NCI-H748 treated with DMSO at 0.1 percent for 48 hours (cell line): ENCODE data around the gene ATF1.

Source experiments
- DNase-seq: peaks from one replicate; lab custom pipeline; 2025; lab: John Stamatoyannopoulos, UW

The ATF1 gene

DNA sequence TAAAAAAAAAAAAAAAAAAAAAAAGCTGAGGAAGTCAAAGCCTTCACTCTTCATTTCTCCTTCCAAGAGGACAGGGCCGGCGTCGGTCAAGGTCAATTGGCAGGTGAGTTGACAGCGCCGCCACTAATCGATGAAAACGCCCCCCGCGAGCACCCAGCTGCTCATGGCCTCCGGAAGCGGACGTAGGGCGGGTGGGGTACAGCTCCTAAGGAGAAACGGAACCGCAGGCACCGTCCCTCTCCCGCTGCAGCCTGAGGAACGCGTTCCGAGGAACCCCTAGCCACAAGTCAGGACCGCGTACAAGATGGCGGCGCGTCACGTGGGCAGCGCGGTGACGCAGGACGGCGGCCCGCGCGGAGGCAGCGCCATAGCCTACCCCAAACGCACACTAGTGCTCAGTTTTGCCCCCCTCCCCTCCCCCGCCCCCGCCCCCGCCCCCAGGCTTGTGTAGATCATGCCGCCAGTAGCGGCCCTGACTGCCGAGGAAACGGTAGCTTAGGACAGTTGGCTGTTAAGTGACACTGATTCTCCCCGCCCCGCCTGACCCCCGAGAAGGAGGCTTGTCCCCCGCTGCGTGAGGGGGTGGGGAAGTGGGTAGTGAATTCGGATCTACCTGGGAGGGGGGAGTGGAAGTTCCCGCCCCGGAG, at the start of gene ATF1:
Gene ATF1, plus strand, starts transcription at position 463 of the 647 bp plus-strand sequence. CDS start 16,045 bp downstream, outside the sequence.
- DNase-seq = peak; percentile 74

DNA sequence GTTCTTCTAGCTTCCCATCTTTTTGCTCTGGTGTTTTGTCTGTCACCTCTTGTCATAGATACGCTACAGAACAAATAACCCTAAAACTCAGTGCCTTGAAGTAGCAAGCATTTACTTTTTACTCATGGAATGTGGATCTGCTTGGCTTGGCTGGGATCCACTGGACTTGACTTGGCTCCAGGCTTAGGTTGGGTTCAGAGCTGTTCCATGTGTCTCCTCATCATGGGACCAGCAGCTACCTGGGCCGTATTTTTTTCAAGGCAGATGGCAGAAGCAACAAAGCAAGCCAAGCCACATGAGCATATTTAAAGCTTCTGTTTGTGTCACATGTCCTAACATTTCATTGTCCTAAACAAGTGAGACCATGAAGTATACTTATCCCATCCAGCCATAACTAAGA, 48.7 kb upstream of the ATF1 start:
- DNase-seq = no peak

DNA sequence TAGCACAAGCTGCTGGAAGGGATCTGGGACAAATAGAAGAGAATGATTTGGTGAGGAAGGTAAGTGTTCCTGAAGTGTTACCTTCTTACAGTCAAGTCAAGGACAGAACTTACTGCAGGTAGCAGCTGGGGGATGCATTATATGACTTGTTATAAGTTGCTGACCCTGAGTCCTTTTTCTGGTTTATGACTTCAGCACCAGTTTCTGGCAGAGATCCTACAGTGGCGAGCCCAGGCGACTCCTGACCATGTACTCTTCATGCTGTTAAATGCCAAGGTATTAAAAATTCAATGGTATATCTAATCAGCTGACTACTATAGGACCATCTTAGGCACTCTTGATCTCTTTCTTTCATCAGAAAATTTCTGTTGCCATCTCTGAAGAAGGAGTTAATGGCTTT, 45.1 kb upstream of the ATF1 start:
- no peak for DNase-seq

DNA sequence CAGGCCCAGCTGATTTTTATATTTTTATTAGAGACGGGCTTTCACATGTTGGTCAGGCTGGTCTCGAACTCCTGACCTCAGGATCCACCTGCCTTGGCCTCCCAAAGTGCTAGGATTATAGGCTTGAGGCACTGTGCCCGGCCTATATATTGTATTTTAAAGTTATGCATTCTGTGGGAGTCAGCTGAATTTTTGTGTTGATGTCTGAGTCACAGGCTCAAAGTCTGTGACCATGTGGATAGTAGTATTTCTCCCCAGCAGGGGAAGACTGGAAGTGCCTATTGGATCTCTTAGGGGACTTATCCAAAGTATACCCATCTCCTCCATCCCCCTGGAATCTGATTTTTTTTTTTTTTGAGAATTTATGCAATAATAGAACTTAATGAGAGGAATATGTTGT, 43.8 kb upstream of the ATF1 start:
- no peak for DNase-seq

DNA sequence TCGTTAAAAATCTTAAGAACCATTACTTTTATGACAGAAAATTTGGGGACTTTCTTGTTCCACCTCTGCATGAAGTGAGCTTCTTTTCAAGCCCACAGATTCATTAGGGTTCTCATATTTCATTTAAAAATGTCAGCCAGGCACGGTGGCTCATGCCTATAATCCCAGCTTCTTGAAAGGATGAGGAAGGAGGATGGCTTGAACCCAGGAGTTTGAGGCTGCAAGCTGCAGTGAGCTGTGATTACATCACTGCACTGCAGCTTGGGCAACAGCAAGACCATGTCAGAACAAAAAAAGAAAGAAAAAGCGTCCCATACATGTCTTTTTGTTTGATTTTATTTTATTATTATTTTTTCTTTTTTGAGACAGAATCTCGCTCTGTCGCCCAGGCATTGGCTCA, 43.4 kb upstream of the ATF1 start:
- no peak for DNase-seq

DNA sequence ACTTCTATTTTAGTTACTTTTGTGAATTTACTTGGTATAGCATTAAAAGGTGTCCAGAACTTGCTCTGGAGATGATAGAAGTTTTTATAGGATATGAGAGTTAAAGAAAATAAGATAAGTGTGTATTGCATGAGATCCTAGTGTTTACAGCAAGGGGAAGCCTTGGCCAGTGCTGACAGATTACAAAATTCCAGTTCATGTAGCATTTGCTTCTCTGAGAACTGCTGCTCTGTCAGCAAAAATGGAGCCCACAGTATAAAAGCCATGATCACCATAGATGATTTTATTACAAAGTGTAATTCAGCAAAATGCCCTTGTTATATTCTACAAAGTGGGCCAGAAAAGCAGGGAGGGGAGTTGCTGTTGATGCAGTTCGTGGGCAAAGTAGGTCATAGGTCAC, 40.0 kb upstream of the ATF1 start:
- DNase-seq = no peak

DNA sequence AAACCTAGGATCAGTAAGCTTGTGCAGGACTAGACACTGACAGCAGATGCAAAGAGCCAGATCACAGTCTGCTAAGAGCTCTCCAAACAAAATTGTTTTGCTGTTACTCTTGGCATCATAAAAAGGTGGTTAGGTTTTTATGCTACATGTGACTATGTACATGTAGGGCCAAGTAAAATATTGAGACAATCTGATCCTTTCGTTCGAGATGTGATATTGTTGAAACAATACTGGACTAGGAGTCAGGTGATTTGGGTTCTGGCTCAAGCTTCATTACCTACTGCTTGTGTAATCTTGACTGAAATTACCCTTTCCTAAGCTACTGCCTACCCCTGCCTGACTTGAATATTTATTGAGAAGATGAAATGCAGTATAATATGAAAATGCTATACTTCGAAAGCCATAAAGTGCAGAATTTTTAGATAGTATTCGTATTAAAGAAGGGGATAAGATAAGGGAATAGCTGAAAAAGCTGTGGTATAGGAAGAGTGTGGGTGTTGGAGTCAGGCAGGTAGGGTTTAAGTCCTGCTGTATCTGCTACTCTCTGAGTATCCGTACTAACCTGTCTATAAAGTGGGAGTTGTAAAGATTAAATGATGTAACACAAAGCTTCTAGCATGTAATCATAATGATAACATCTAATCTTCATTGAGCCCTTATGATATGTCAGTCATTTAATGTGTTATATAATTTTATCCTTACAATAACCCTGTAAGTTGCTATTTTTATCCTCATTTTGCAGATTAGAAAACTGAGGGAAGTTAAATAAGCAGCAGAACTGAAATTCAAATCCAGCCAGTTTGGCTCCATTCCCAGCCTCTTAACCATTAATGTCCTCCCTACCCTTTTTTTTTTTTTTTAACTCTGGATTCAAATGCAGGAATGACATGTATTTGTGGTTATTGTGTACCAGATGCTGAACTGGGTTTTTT, 38.6 kb upstream of the ATF1 start:
- no peak for DNase-seq

DNA sequence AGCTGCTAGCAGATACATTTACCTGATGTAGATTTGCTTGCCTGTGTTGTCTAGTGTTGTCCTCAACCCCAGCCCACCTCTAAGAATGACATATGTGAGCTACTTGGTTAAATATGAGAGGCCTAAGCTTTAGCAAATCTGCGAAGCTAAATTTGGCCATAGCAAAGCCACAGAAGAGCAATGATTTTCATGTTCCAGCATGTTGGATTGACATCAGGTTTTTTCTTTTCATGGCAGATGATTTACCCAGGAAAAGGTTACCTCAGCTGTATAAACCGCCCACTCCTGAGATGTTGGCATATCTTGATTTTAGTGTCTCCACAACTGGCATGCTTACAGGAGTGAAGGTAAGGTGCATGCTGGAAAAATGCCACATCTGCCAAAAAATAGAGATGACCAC, 36.4 kb upstream of the ATF1 start:
- DNase-seq = no peak

DNA sequence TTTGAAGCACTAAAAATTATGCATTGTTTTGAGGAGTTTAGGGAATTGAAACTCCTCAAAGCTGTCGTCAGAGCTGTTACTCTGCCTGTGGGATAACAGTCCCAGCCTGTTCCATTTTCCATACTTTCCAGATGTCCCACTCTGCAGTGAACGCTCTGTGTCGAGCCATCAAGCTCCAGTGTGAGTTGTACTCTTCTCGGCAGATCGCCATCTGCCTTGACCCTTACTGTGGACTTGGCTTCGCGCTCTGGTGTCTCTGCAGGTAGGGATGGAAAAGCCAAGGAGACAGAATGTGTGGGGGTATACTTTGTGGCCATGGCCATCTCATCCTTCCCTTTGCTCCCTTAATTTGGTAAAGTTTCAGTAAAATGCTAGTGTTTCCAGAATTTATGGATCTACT, 35.5 kb upstream of the ATF1 start:
- no peak for DNase-seq

DNA sequence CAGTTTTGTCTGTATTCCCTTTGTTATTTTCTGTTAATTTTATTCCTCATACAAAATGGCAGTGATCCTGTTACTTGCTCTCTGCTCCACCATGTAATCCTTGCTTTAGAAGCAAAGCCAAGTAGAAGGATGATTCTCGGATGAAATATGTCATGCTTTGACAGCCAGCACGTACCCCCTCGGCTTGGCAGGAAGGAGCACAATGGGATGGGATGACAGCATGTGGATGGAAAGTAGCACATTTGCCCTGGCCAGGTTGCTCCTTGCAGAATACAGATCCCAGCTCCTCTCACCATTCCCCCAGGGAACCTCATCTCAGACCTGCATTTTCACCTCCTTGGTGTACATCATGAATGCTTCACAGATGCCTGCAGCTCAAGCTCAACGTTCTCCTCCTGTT, 35.1 kb upstream of the ATF1 start:
- no peak for DNase-seq

DNA sequence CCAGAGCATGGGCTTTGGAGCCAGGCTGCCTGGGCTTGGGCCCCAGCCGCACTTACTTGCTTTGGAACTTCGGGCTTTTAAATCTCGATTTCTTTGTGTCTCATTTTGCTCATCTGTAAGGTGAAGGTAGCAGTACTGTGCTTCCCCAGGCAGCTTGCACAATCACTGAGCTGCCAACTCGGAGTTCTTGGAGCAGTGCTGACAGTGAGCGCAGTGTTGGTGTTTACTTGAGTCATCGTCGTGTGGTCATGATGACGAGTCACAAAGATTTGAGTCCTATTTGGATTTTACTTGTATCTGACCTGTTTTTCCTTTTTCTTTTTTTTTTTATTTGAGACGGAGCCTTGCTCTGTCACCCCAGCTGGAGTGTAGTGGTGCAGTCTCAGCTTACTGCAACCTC, 31.3 kb upstream of the ATF1 start:
- no peak for DNase-seq

DNA sequence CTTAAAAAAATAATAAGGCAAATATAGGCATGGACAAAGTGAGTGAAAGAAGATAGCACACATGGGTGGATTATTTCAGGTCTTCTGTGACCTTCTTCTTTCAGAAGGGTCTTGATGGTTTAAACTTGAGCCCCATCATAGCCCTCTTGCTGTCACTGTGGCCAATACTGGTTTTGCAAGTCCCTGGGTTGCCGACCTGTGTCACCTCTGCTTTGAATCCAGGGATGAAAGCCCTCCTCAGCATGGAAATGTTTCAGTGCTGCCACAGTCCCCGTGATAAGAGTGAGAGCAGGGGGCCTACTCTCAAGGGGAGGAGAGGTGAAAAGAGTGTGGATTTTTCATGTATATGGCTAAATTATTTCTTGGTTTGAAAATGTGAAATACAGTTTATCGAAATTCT, 30.2 kb upstream of the ATF1 start:
- no peak for DNase-seq

DNA sequence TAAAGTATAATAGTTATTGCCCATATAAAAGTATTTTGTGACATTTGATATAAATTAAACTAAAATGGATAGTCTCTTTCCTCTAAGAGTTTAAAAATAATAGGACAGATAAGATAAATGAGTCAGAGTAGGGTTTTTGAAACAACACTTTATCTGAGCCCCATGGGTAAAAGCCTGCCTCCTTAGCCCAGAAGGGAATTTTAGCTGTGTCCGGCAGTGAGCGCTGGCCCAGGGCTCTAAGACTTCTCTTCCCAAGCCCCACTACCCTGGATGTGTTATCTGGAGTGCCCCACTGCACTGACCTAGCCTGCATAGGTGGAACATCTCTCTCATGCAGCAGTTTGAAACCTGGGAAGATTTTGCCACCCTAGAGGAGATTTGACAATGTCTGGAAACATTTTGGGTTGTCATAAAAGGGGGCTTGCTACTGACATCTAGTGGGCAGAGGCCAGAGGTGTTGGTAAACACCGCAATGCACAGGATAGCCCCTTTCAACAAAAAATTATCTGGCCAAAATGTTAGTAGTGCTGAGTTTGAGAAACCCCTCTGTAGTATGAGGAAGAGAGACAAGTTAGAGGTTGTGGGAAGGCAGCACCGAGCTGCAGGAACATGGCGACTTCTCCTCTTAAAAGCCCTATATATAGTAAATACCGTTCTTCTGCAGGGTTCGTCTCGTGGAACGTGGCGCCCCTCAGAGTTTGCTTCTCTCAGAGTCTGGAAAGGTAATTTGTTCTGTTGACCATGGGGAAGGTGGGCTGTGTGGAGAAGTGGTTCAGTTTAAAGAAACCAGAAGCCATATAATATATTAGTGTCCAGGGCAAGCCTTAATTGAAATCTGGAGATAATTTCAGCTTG, 29.3 kb upstream of the ATF1 start:
- DNase-seq = no peak

DNA sequence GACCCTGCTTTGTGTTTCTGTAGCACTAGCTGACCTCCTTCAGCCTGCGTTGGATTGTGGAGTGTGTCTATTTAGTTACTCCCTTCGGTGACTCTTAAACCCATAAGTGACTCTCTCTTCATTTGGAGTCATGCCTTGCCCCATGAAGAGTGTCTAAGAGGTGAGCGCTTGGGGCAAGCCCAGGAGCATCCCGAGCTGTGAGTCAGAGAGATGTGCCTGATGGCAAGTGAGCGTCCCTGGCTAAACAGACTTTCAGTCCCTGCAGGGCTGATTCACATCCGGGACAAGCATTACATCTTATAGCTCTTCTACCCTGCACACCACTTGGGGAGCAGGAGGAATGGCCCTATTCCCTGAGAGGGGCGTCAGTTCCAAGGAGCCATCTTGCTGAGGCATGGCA, 24.3 kb upstream of the ATF1 start:
- no peak for DNase-seq

DNA sequence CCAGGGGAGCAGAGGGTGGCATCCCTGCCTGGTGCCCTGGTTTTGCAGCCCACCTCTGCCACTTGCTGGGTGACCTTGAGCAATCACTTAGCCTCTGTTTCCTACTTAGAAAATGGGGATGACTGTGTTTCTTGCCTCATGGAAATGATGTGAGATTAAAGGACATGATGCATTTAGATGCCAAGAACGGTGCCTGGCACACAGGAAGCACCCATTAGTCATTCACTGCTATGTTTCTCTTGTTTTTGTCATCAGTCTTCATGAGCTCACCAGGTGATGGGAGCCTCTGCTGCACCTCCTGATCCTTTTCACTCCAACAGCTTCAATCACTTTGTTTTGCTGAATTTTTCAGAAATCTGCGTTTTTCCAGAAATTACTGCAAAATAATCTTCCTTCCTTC, 23.6 kb upstream of the ATF1 start:
- no peak for DNase-seq

DNA sequence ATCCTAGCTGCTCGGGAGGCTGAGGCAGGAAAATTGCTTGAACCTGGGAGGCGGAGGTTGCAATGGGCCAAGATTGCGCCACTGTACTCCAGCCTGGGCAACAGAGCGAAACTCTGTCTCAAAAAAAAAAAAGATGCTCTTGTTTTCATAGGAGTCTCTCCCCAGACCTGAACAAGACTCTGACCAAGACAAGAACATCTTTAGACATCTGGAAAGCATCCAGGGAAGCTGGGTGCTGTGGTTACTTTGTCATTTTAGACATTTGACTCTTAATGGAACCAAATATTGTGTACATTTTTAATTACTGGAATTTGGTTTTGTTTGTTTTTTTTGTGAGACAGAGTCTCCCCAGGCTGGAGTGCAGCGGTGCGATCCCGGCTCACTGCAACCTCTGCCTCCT, 21.1 kb upstream of the ATF1 start:
- no peak for DNase-seq

DNA sequence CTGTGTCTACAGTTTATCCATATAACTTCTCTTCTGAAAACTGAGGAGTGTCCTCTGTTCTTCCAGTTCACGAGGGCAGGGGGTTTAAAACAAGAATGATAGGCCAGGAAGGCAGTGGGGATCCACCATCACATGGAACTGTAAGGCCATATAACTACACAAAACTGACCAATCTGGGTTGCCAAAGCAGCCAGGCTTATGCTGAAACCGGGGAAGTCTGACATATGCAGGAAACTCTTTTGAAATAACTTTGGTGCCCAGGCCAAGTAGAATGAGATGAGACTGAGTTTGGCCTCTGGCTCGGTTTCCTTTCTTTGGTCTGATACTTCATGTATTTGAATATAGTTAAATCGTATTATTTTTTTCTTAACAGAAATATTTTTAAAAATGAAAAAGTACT, 18.0 kb upstream of the ATF1 start:
- no peak for DNase-seq

DNA sequence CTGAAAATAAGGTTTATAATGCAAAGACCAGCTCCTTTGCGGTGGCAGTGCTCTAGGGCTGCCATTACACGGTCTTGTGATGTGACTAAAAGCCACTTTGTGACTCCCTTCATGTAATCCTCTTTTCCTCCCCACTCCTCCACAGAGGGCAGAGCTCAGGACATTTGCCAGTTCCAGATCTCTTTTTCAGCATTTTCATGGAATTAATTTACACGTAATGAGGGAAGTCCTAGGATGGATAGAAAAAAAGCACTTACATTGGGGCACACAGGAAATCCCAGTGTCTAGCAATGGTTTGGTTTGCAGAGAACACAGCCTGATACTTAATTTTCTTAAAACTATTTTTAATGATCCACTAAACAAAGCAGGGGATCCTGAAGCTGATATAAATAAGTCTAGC, 17.5 kb upstream of the ATF1 start:
- no peak for DNase-seq

DNA sequence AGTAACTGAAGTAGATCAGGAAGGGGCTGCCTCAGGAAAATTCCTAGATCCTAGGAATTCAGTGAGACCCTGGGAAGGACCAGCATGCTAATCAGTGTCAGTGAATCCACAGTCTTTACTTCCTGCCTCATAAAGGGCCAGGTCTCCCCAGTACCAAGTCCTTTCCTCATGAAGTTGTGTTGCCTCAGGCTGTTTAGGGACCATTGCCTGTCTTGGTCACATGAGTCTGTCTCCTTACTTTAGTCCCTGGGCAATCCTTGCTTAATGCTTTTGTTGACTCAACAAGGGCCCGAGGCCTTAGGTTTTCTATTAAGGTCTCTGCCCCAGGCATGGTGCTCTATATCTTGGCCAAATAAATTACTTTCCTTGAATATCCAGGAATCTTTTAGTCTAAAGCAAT, 16.1 kb upstream of the ATF1 start:
- DNase-seq = no peak

DNA sequence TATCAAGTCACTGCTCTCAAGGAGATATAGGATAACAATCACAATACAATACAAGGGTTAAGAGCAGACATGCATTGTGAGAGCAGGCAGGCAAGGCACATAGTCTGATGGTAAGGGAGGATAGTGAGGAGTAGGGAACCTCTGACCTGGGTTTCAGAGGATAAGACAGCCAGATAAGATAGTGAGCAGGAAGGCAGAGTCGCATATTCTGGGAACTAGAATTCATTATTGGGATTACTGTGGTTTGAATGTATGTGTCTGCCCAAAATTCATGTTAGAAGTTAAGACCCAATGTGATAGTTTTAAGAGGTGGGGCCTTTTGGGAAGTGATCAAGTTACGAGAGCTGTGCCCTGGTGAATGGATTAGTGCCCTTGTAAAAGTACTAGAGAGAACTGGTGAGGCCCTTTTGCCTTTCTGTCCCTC, 14.4 kb upstream of the ATF1 start:
- DNase-seq = no peak

DNA sequence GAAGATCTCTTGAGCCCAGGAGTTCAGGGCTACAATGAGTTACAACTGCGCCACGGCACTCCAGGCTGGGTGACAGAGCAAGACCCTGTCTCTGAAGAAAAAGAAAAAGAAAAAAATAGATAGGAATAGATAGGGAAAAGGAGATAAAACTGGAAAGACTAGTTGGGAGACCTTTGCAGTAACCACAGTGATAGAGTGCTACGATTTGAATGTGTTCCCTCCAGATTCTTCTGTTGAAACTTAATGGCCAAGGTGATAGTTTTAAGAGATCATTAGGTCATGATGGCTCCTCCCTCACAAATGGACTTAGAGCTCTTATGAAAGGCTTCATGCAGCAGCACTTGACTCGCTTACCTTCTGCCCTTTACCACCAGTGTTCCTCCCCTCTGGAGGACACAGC, 13.5 kb upstream of the ATF1 start:
- no peak for DNase-seq

DNA sequence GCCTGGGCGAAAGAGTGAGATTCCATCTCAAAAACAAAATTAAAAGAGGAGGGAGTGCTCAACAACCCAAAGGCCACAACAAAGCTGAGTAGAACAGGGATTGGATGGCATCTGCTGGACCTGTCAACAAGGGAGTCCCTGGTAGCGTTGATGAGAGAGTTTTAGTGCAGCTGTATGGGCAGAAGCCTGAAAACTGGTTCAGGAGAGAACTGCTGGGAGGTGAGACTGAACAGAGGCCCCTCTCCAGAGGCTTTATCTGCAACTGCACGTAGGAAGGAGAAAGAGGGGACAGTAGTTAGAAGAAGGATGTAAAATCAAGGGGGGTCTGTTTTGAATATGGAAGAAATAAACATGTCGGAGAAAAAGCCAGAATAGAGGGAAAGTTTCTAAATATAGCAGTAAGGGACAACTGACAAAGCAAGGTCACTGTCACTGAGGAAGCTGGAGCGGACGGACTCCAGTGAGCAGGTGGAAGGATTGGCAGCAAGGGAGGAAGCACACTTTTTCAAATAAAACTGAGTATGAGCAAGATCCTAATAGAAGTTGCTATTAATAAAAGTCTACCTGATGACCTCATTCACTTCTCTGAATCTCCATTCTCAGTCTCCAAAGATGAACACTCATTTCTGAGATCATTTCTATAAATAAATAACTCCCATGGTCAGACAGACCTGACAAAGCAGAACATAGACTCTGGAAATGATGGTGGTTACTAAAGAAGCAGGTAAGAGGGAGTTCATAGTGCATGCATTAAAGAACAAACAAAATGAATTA, 11.8 kb upstream of the ATF1 start:
- no peak for DNase-seq
